A549 treated with AZD9567 at 1 μM for 4 hours (cell line): Measurements from ENCODE around the gene CLIP4. TPM values are rescaled to one million over a fixed set of nuclear protein-coding genes. Genes with fewer than 3 reads are reported as not detected.

ENCODE experiments used
- total RNA-seq: library from RNA; stranded (reverse); fragments of 200-300 nt; extraction: Qiagen RNA extraction; gene quantifications from 5 replicates; pipeline ENCODE4 v1.2.3, GENCODE V29; 2022; ENCODE audit not compliant: insufficient read depth

Gene CLIP4
- total RNA-seq: 15.9 to 22.0 TPM (median 20.4 TPM) in 5 replicates

GRCh38 chr2:29114946-29115609, at the start of gene CLIP4:
Gene CLIP4 (plus strand): TSS chr2:29115415. CDS start chr2:29121389, 5,974 bp downstream.

GRCh38 chr2:29074411-29074810, 40.8 kb upstream of the CLIP4 start, which contains the start of gene PCARE:
Gene PCARE (minus strand): TSS chr2:29074523. CDS start chr2:29074261, 262 bp downstream.

Other genes with a start within 250 kb of the CLIP4 start
- gene TRMT61B, start 245.1 kb upstream of the CLIP4 start, total RNA-seq: 12.9 to 26.2 TPM (median 14.8 TPM) in 5 replicates
- 84.0 to 148 TPM (median 84.2 TPM) in 5 replicates for gene WDR43, start 220.7 kb upstream of the CLIP4 start, total RNA-seq
- 0.14 to 0.40 TPM (median 0.16 TPM) in 4 of 5 replicates, not detected in the other for gene TOGARAM2, start 134.1 kb upstream of the CLIP4 start, total RNA-seq
- not detected in 5 replicates for gene PCARE, start 40.9 kb upstream of the CLIP4 start, total RNA-seq